ENCODE data around the gene PARVA.

PARVA gene

GRCh38 chr11:12503886-12504285 lies 126.5 kb downstream of the PARVA start:
- H3K4me1 ChIP-seq (ENCODE audit: control insufficient read depth, insufficient read depth, low read length), result peaks cover 13% of the 10 kb centered on the region
- H3K9ac ChIP-seq (ENCODE audit: low read depth, low read length), result no peak overlapping the region
- H3K4me3 ChIP-seq (ENCODE audit: low read depth, low read length), result no peak overlapping the region
- H3K27me3 ChIP-seq (ENCODE audit: control insufficient read depth, insufficient read depth, low read length), result no peaks in the 10 kb centered on the region
- H3K36me3 ChIP-seq (ENCODE audit: control insufficient read depth, insufficient read depth, low read length), result no peaks in the 10 kb centered on the region
- no peak overlapping the region for H3K27ac ChIP-seq (ENCODE audit: low read depth, low read length)
- no peaks in the 10 kb centered on the region for H3K9me3 ChIP-seq (ENCODE audit: control insufficient read depth, insufficient read depth, low read length)

GRCh38 chr11:12505183-12505582 lies 127.8 kb downstream of the PARVA start:
- H3K4me3 ChIP-seq (ENCODE audit: low read depth, low read length), result no peak overlapping the region
- peaks cover 13% of the 10 kb centered on the region for H3K4me1 ChIP-seq (ENCODE audit: control insufficient read depth, insufficient read depth, low read length)
- H3K9ac ChIP-seq (ENCODE audit: low read depth, low read length), result no peak overlapping the region
- no peaks in the 10 kb centered on the region for H3K9me3 ChIP-seq (ENCODE audit: control insufficient read depth, insufficient read depth, low read length)
- H3K27me3 ChIP-seq (ENCODE audit: control insufficient read depth, insufficient read depth, low read length), result no peaks in the 10 kb centered on the region
- H3K27ac ChIP-seq (ENCODE audit: low read depth, low read length), result no peak overlapping the region
- no peaks in the 10 kb centered on the region for H3K36me3 ChIP-seq (ENCODE audit: control insufficient read depth, insufficient read depth, low read length)

DNA sequence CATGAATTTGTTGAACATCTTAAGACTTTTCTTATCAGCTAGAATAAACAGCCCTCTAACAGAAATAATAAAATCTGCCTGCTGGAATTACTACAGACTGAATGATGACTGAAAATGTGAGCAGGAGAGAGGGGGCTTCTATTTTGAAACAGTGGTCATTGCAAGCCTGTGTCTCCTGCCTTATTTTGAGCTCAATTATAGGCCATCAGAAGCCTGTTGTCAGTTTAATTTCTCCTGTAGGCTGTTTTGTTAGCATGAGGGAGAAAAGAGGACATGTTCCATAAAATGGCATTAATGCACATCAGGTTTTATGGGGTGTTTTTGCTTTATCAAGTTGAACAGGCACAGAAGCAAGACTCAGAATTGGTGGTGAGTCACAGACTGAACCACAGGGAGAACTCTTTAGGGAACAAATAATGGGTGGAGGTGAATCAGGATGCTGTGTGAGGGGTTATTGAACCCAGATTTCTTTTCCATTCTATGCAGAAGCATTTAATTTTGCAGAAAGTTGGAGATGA lies 129.1 kb downstream of the PARVA start:
- Histone ChIP-seq H3K27me3 (ENCODE audit: control insufficient read depth, insufficient read depth, low read length) (no peaks in the 10 kb centered on the region), H3K9me3 (ENCODE audit: control insufficient read depth, insufficient read depth, low read length) (no peaks in the 10 kb centered on the region), H3K36me3 (ENCODE audit: control insufficient read depth, insufficient read depth, low read length) (no peaks in the 10 kb centered on the region), H3K9ac (ENCODE audit: low read depth, low read length) (no peak overlapping the region), H3K27ac (ENCODE audit: low read depth, low read length) (no peak overlapping the region), H3K4me1 (ENCODE audit: control insufficient read depth, insufficient read depth, low read length) (peaks cover 13% of the 10 kb centered on the region), H3K4me3 (ENCODE audit: low read depth, low read length) (no peak overlapping the region)

DNA sequence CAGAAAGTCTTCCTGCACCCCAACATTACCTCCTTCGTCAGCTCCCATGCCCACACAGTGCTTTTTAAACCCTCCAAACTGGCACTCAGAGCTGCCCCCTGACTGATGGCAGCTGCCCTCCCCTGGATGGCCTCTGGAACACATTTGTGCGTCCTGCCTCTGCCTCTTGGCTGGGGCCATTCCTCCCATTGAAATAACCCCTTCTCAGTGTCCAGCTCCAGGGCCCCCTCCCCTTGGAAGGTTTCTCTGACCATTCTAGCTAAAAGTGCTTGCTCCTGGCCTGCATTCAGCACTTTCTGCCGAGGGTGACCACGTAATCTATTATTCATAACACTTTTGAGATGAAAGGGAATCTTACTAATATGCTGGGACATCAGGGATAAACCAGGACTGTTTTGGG lies 130.0 kb downstream of the PARVA start:
- Histone ChIP-seq H3K9ac (ENCODE audit: low read depth, low read length) (no peak overlapping the region), H3K27me3 (ENCODE audit: control insufficient read depth, insufficient read depth, low read length) (no peaks in the 10 kb centered on the region), H3K9me3 (ENCODE audit: control insufficient read depth, insufficient read depth, low read length) (no peaks in the 10 kb centered on the region), H3K4me1 (ENCODE audit: control insufficient read depth, insufficient read depth, low read length) (peaks cover 13% of the 10 kb centered on the region), H3K27ac (ENCODE audit: low read depth, low read length) (no peak overlapping the region), H3K4me3 (ENCODE audit: low read depth, low read length) (no peak overlapping the region), H3K36me3 (ENCODE audit: control insufficient read depth, insufficient read depth, low read length) (no peaks in the 10 kb centered on the region)

GRCh38 chr11:12508151-12508751 lies 130.9 kb downstream of the PARVA start:
- no peaks in the 10 kb centered on the region for H3K27me3 ChIP-seq (ENCODE audit: control insufficient read depth, insufficient read depth, low read length)
- no peak overlapping the region for H3K9ac ChIP-seq (ENCODE audit: low read depth, low read length)
- H3K27ac ChIP-seq (ENCODE audit: low read depth, low read length), result peak overlapping the region; percentile 37
- H3K4me3 ChIP-seq (ENCODE audit: low read depth, low read length), result no peak overlapping the region
- H3K36me3 ChIP-seq (ENCODE audit: control insufficient read depth, insufficient read depth, low read length), result no peaks in the 10 kb centered on the region
- peaks cover 13% of the 10 kb centered on the region for H3K4me1 ChIP-seq (ENCODE audit: control insufficient read depth, insufficient read depth, low read length)
- no peaks in the 10 kb centered on the region for H3K9me3 ChIP-seq (ENCODE audit: control insufficient read depth, insufficient read depth, low read length)

GRCh38 chr11:12509371-12509770 lies 132.0 kb downstream of the PARVA start:
- no peak overlapping the region for H3K27ac ChIP-seq (ENCODE audit: low read depth, low read length)
- H3K9me3 ChIP-seq (ENCODE audit: control insufficient read depth, insufficient read depth, low read length), result no peaks in the 10 kb centered on the region
- H3K36me3 ChIP-seq (ENCODE audit: control insufficient read depth, insufficient read depth, low read length), result 0 out of 2 replicates have a peak, but pooled peaks cover 3% of the 10 kb centered on the region
- H3K27me3 ChIP-seq (ENCODE audit: control insufficient read depth, insufficient read depth, low read length), result no peaks in the 10 kb centered on the region
- peaks cover 13% of the 10 kb centered on the region for H3K4me1 ChIP-seq (ENCODE audit: control insufficient read depth, insufficient read depth, low read length)
- H3K4me3 ChIP-seq (ENCODE audit: low read depth, low read length), result no peak overlapping the region
- H3K9ac ChIP-seq (ENCODE audit: low read depth, low read length), result no peak overlapping the region

DNA sequence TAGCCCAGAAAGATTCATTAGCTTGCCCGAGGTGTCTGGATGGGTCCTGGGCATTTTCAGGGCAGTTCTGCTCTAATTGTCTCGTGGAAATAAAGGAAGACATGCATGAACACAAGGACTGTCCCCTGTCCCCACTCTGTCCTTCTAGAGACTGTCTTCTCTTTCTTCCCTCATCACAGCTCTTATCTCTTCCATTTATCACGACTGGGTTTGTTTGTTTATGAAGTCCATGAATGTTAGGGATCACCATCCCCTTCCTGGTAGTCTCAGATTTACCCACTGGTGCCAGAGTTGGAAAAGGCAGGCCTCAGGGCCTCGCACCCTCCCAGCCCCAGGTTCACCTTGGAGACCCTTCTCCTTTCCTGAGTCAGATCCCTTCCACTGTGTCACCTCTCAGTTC lies 134.8 kb downstream of the PARVA start:
- Histone ChIP-seq H3K4me3 (ENCODE audit: low read depth, low read length) (no peak overlapping the region), H3K4me1 (ENCODE audit: control insufficient read depth, insufficient read depth, low read length) (peaks cover 13% of the 10 kb centered on the region), H3K36me3 (ENCODE audit: control insufficient read depth, insufficient read depth, low read length) (0 out of 2 replicates have a peak, but pooled peaks cover 3% of the 10 kb centered on the region), H3K9ac (ENCODE audit: low read depth, low read length) (no peak overlapping the region), H3K27ac (ENCODE audit: low read depth, low read length) (no peak overlapping the region), H3K9me3 (ENCODE audit: control insufficient read depth, insufficient read depth, low read length) (no peaks in the 10 kb centered on the region), H3K27me3 (ENCODE audit: control insufficient read depth, insufficient read depth, low read length) (no peaks in the 10 kb centered on the region)

- peaks cover 9% of the 10 kb centered on the region for H3K4me1 ChIP-seq (ENCODE audit: control insufficient read depth, insufficient read depth, low read length)
- no peak overlapping the region for H3K9ac ChIP-seq (ENCODE audit: low read depth, low read length)
- no peak overlapping the region for H3K4me3 ChIP-seq (ENCODE audit: low read depth, low read length)
- 0 out of 2 replicates have a peak, but pooled peaks cover 3% of the 10 kb centered on the region for H3K36me3 ChIP-seq (ENCODE audit: control insufficient read depth, insufficient read depth, low read length)
- H3K27ac ChIP-seq (ENCODE audit: low read depth, low read length), result no peak overlapping the region
- H3K27me3 ChIP-seq (ENCODE audit: control insufficient read depth, insufficient read depth, low read length), result no peaks in the 10 kb centered on the region
- H3K9me3 ChIP-seq (ENCODE audit: control insufficient read depth, insufficient read depth, low read length), result no peaks in the 10 kb centered on the region
Observed at GRCh38 chr11:12512826-12513395, 135.5 kb downstream of the PARVA start.

DNA sequence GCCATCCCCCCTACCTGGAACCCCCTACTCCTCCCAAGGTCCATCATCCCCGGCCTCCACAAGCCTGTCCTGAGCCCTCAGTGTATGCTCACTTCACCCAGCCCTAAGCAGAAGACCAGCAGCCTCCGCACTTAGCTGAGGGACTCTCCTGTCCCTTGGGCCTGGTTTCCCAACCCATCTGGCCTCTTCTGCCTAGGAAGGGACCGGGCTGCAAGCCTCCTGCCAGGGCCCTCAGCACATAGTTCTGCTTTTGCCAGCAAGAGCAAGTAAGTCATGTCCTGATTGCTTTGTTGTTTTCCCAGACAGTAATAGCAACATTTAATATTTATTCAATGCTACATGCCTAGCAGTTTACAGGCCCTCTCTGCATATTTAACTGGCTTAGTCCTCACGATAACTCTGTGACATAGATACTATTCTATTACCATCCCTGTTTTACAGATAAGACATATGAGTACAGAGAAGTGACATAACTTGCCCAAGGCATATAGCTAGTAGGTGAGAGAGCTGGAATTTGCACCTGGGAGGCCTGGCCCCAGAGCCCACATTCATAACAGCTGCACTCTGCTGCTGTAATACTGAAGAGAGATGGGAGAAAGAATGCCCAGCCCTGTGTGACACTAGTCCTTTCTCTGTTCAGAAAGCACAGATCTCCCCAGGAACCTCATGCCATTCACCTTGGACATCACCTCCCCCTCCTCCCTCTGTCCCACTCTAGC lies 139.2 kb downstream of the PARVA start:
- Histone ChIP-seq H3K4me1 (ENCODE audit: control insufficient read depth, insufficient read depth, low read length) (no peaks in the 10 kb centered on the region), H3K9ac (ENCODE audit: low read depth, low read length) (no peak overlapping the region), H3K36me3 (ENCODE audit: control insufficient read depth, insufficient read depth, low read length) (0 out of 2 replicates have a peak, but pooled peaks cover 3% of the 10 kb centered on the region), H3K4me3 (ENCODE audit: low read depth, low read length) (no peak overlapping the region), H3K27ac (ENCODE audit: low read depth, low read length) (no peak overlapping the region), H3K27me3 (ENCODE audit: control insufficient read depth, insufficient read depth, low read length) (no peaks in the 10 kb centered on the region), H3K9me3 (ENCODE audit: control insufficient read depth, insufficient read depth, low read length) (no peaks in the 10 kb centered on the region)

DNA sequence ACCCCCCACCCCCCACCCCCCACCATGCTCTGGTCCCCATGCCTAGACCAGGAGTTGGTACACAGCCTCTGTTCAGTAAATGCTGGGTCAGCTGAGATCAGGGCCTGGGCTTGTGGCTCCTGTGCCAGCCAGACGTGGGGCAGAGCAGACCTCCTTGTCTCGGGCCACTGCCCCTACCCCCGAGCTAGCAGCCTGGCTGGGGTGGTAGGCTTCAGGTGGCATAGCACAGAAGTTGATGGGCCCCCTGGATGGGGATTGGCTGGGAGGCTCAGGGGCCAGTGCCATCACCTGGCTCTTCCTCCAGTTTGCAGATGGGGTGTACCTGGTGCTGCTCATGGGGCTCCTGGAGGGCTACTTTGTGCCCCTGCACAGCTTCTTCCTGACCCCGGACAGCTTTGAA lies 139.9 kb downstream of the PARVA start:
- 0 out of 2 replicates have a peak, but pooled peaks cover 3% of the 10 kb centered on the region for H3K36me3 ChIP-seq (ENCODE audit: control insufficient read depth, insufficient read depth, low read length)
- no peak overlapping the region for H3K4me3 ChIP-seq (ENCODE audit: low read depth, low read length)

DNA sequence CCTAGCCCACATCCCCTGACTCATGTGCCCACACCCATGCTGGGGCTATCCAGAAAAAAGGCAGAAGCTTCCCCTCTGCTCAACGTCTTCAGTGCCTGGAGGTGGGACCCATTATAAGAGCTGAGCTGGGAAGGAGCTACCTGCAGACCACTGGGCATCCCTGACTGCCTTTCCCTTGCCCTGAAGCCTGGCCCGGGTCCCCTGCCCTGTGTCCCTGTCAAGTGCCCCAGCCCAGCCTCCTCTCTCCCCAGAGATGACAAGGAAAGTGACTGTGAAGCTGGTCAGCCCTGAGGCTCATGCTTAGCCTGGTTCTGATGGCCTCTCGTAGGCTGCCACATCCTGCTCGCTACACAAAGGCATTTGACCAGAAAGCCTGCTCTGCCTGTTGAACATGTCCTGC lies 140.4 kb downstream of the PARVA start:
- H3K36me3 ChIP-seq (ENCODE audit: control insufficient read depth, insufficient read depth, low read length), result 0 out of 2 replicates have a peak, but pooled peaks cover 3% of the 10 kb centered on the region
- H3K9me3 ChIP-seq (ENCODE audit: control insufficient read depth, insufficient read depth, low read length), result no peaks in the 10 kb centered on the region
- no peak overlapping the region for H3K27ac ChIP-seq (ENCODE audit: low read depth, low read length)
- H3K9ac ChIP-seq (ENCODE audit: low read depth, low read length), result no peak overlapping the region
- no peaks in the 10 kb centered on the region for H3K27me3 ChIP-seq (ENCODE audit: control insufficient read depth, insufficient read depth, low read length)
- H3K4me3 ChIP-seq (ENCODE audit: low read depth, low read length), result no peak overlapping the region
- H3K4me1 ChIP-seq (ENCODE audit: control insufficient read depth, insufficient read depth, low read length), result no peaks in the 10 kb centered on the region

More for the DNA sequence above, 139.9 kb downstream of the PARVA start:
- no peaks in the 10 kb centered on the region for H3K4me1 ChIP-seq (ENCODE audit: control insufficient read depth, insufficient read depth, low read length)
- H3K27me3 ChIP-seq (ENCODE audit: control insufficient read depth, insufficient read depth, low read length), result no peaks in the 10 kb centered on the region
- H3K27ac ChIP-seq (ENCODE audit: low read depth, low read length), result no peak overlapping the region
- H3K9me3 ChIP-seq (ENCODE audit: control insufficient read depth, insufficient read depth, low read length), result no peaks in the 10 kb centered on the region
- no peak overlapping the region for H3K9ac ChIP-seq (ENCODE audit: low read depth, low read length)
